ENCODE data around the gene WRAP53. TPM values are rescaled to one million over a fixed set of nuclear protein-coding genes. Genes with fewer than 3 reads are reported as not detected.

Gene WRAP53
- total and polyA plus RNA-seq, 2 of the 13 experiments (the other 11 are each of a cell fraction or from before 2014, with no cell fraction given) = 7.0 to 19.5 TPM

DNA sequence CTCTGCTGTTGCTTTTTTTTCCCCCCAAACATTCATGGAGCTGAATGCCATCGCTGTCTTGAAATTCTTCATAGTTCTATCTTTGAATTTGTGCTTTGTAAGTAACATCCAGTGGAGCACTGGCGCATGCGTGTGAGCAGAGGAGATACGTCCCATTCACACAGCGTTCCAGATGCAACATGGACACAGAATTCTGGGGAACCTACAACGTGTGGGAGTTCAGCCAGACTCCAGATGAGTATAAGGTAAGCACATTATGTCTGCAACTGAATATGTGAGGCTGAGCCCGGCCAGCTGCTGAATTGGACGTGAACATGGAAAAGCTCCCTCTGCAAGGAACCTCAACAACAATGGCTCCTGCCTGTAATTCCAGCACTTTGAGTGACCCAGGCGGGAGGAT is 41.8 kb upstream of the WRAP53 start (continued):
- TF ChIP-seq, protein P1, sequence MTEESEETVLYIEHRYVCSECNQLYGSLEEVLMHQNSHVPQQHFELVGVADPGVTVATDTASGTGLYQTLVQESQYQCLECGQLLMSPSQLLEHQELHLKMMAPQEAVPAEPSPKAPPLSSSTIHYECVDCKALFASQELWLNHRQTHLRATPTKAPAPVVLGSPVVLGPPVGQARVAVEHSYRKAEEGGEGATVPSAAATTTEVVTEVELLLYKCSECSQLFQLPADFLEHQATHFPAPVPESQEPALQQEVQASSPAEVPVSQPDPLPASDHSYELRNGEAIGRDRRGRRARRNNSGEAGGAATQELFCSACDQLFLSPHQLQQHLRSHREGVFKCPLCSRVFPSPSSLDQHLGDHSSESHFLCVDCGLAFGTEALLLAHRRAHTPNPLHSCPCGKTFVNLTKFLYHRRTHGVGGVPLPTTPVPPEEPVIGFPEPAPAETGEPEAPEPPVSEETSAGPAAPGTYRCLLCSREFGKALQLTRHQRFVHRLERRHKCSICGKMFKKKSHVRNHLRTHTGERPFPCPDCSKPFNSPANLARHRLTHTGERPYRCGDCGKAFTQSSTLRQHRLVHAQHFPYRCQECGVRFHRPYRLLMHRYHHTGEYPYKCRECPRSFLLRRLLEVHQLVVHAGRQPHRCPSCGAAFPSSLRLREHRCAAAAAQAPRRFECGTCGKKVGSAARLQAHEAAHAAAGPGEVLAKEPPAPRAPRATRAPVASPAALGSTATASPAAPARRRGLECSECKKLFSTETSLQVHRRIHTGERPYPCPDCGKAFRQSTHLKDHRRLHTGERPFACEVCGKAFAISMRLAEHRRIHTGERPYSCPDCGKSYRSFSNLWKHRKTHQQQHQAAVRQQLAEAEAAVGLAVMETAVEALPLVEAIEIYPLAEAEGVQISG (CRISPR knock-in tag; IDR thresholded peaks at IDR 0.05) = no peak
- TF ChIP-seq FOXC1 (CRISPR knock-in tag; IDR thresholded peaks at IDR 0.05; ENCODE audit: borderline replicate concordance) = no peak
- TF ChIP-seq, protein P2, sequence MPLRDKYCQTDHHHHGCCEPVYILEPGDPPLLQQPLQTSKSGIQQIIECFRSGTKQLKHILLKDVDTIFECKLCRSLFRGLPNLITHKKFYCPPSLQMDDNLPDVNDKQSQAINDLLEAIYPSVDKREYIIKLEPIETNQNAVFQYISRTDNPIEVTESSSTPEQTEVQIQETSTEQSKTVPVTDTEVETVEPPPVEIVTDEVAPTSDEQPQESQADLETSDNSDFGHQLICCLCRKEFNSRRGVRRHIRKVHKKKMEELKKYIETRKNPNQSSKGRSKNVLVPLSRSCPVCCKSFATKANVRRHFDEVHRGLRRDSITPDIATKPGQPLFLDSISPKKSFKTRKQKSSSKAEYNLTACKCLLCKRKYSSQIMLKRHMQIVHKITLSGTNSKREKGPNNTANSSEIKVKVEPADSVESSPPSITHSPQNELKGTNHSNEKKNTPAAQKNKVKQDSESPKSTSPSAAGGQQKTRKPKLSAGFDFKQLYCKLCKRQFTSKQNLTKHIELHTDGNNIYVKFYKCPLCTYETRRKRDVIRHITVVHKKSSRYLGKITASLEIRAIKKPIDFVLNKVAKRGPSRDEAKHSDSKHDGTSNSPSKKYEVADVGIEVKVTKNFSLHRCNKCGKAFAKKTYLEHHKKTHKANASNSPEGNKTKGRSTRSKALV (CRISPR knock-in tag; IDR thresholded peaks at IDR 0.05) = no peak
- TF ChIP-seq HDAC2 (CRISPR knock-in tag; IDR thresholded peaks at IDR 0.05) = no peak

DNA sequence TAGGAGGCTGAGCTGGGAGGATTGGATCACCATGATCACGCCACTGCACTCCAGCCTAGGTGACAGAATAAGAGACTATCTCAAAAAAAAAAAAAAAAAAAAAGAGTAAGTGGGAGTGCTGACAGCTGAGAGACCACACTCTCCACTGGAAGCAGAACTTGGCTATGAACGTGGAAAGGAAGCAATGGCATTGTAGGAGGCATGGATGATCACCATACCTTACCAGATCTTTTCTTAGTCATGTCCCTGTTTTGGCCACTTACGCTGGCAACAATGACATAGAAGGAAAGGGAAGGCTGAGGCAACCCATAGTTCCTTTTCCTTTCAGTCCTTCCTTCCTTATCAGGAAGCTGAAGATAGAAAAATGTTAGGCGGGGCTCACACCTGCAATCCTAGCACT is 41.3 kb upstream of the WRAP53 start:
- H3K4me3 ChIP-seq (replicated peaks in 1 of 3; ENCODE audit: insufficient read depth in 1 of 3, low read depth in 2 of 3, low read length in 3 of 3) = no peak overlapping the region
- no peaks in the 10 kb centered on the region for H3K36me3 ChIP-seq (replicated peaks in 1 of 2; ENCODE audit: control insufficient read depth in 1 of 2, insufficient read depth in 2 of 2, low read length in 2 of 2)
- H2AFZ ChIP-seq (ENCODE audit: low read length) = no peak overlapping the region
- in situ Hi-C loops (cut with HindIII; ENCODE audit: extremely low pct_ligation_motif_present, low pct_unique_long_range_greater_than_20kb) = no loop called here
- no peaks in the 10 kb centered on the region for H3K79me2 ChIP-seq (ENCODE audit: insufficient read depth, low read length)
- no peak overlapping the region for H3K9ac ChIP-seq (ENCODE audit: insufficient read depth, low read depth, low read length)
- peaks cover 5 to 19% of the 10 kb centered on the region in 2 experiments for H3K27me3 ChIP-seq (ENCODE audit: control insufficient read depth in 1 of 2, insufficient read depth in 2 of 2, low read length in 2 of 2)
- no peaks in the 10 kb centered on the region for H3K9me3 ChIP-seq (ENCODE audit: low read length)
- peaks cover 20% of the 10 kb centered on the region for H3K4me1 ChIP-seq (ENCODE audit: insufficient read depth, low read length)
- no peak for FAIRE-seq
- no peak overlapping the region for H3K27ac ChIP-seq (ENCODE audit: extremely low read length, insufficient read depth, low read length)
- WGBS (ENCODE audit: low lambda C conversion rate) = 59% methylated on average over 4 of the region's 4 CpGs
- CTCF ChIA-PET (ENCODE audit: low intra/inter-chr PET ratio, low total read pairs) = no interaction called here
- H3K4me2 ChIP-seq (ENCODE audit: low read depth, low read length) = no peak overlapping the region
- no TSS peak for BruUV-seq (replicated peaks)
- ATAC-seq = no peak
- intact Hi-C loops (cut with micrococcal nuclease; ENCODE audit: unreplicated experiment) = no loop called here
- POLR2A ChIA-PET = no interaction called here
- DNase-seq (ENCODE audit: low spot score) = no peak
- H4K20me1 ChIP-seq (ENCODE audit: insufficient read depth, low read length) = no peaks in the 10 kb centered on the region
- TF ChIP-seq, protein P3, sequence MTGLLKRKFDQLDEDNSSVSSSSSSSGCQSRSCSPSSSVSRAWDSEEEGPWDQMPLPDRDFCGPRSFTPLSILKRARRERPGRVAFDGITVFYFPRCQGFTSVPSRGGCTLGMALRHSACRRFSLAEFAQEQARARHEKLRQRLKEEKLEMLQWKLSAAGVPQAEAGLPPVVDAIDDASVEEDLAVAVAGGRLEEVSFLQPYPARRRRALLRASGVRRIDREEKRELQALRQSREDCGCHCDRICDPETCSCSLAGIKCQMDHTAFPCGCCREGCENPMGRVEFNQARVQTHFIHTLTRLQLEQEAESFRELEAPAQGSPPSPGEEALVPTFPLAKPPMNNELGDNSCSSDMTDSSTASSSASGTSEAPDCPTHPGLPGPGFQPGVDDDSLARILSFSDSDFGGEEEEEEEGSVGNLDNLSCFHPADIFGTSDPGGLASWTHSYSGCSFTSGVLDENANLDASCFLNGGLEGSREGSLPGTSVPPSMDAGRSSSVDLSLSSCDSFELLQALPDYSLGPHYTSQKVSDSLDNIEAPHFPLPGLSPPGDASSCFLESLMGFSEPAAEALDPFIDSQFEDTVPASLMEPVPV (CRISPR knock-in tag; IDR thresholded peaks at IDR 0.05) = no peak
- TF ChIP-seq, protein P4, sequence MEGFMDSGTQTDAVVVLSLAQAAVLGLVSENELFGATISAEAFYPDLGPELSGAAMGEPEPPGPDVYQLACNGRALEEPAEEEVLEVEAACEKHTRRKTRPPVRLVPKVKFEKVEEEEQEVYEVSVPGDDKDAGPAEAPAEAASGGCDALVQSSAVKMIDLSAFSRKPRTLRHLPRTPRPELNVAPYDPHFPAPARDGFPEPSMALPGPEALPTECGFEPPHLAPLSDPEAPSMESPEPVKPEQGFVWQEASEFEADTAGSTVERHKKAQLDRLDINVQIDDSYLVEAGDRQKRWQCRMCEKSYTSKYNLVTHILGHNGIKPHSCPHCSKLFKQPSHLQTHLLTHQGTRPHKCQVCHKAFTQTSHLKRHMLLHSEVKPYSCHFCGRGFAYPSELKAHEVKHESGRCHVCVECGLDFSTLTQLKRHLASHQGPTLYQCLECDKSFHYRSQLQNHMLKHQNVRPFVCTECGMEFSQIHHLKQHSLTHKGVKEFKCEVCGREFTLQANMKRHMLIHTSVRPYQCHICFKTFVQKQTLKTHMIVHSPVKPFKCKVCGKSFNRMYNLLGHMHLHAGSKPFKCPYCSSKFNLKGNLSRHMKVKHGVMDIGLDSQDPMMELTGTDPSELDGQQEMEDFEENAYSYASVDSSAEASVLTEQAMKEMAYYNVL (CRISPR knock-in tag; IDR thresholded peaks at IDR 0.05; ENCODE audit: borderline replicate concordance) = no peak
- TF ChIP-seq, protein P5, sequence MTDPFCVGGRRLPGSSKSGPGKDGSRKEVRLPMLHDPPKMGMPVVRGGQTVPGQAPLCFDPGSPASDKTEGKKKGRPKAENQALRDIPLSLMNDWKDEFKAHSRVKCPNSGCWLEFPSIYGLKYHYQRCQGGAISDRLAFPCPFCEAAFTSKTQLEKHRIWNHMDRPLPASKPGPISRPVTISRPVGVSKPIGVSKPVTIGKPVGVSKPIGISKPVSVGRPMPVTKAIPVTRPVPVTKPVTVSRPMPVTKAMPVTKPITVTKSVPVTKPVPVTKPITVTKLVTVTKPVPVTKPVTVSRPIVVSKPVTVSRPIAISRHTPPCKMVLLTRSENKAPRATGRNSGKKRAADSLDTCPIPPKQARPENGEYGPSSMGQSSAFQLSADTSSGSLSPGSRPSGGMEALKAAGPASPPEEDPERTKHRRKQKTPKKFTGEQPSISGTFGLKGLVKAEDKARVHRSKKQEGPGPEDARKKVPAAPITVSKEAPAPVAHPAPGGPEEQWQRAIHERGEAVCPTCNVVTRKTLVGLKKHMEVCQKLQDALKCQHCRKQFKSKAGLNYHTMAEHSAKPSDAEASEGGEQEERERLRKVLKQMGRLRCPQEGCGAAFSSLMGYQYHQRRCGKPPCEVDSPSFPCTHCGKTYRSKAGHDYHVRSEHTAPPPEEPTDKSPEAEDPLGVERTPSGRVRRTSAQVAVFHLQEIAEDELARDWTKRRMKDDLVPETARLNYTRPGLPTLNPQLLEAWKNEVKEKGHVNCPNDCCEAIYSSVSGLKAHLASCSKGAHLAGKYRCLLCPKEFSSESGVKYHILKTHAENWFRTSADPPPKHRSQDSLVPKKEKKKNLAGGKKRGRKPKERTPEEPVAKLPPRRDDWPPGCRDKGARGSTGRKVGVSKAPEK (CRISPR knock-in tag; IDR thresholded peaks at IDR 0.05; ENCODE audit: borderline replicate concordance) = no peak
- TF ChIP-seq ZNF772 (CRISPR knock-in tag; IDR thresholded peaks at IDR 0.05) (no peak), NCOA2 (CRISPR knock-in tag; IDR thresholded peaks at IDR 0.05) (no peak)
